ENCODE results near the gene SHROOM2. TPM values are rescaled to one million over a fixed set of nuclear protein-coding genes. Genes with fewer than 3 reads are reported as not detected.

The SHROOM2 gene
- total RNA-seq, 1 experiment from 2014 or later = 13.9 TPM

DNA sequence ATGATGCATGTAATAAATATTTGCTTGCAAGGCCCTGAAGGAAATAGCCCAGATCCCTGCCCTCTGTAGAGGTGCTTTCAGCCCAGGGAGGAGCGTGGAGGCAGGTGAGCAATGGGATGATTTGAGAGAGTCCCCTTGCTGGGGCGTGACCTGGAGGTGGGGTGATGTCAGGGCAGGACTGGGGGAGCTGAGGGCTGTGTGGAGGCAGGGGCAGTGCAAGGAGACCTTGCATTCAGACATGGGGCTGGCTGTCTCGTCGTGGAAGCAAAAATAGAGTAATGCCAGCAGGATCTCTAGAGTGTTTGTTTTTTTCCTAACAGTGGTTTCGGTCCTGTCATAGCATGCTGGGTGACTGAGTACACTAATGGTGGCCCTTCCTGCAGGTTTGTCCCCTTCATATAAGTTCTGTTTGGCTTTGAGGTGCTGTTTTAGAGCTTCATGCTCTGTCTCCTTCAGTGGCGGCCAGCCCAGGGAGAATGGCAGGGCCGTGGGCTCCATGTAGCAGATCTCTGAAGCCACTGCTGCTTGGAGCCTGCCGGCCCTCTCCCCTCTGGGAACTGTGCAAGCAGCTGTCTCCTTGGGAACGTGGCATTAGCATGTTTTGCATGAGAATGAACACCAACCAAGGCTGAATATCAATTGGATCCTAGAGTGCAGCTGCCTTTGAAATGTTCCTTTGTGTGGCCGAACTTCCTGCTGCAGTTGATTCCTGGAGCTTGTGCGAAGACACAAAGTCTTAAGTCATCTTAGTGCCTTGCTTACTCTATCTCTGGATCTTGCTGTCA lies 141.7 kb downstream of the SHROOM2 start:
- Mint-ChIP-seq H3K4me3 (peak overlapping the region; percentile 54 to 74), H3K4me1 (peaks cover 41 to 48% of the 10 kb centered on the region in 2 experiments), H3K9me3 (peaks cover 20 to 39% of the 10 kb centered on the region in 2 experiments), H3K27ac (peak overlapping the region; percentile 95 to 99 (median 97)), H3K27me3 (ENCODE audit: low read depth) (no peaks in the 10 kb centered on the region), H3K36me3 (ENCODE audit: insufficient read depth in 1 of 3, low read depth in 3 of 3) (peaks cover 12 to 21% (median 15%) of the 10 kb centered on the region in 3 experiments; a peak in 6 of 7 replicates)
- H2BK120ac ChIP-seq (ENCODE audit: low read depth, low read length, poor library complexity, severe bottlenecking) = no peak overlapping the region
- H3K23ac ChIP-seq (ENCODE audit: insufficient read length, low read depth, low read length) = no peak overlapping the region
- H3K4me2 ChIP-seq (ENCODE audit: insufficient read depth, insufficient read length, low read length) = peak overlapping the region; percentile 64
- H3K18ac ChIP-seq (ENCODE audit: insufficient read length, low read depth, low read length) = peak overlapping the region; percentile 85
- no peak overlapping the region for H4K5ac ChIP-seq (ENCODE audit: insufficient read length, low read depth, low read length)
- no peaks in the 10 kb centered on the region for H3K9me3 ChIP-seq (ENCODE audit: control insufficient read depth, low read depth, low read length)
- H2BK15ac ChIP-seq (ENCODE audit: low read depth, low read length) = no peak overlapping the region
- H3K23me2 ChIP-seq (ENCODE audit: insufficient read length, low read depth, low read length, poor library complexity, severe bottlenecking) = peaks cover 7% of the 10 kb centered on the region
- H4K91ac ChIP-seq (ENCODE audit: insufficient read length, low read depth, low read length) = no peak overlapping the region
- H3K14ac ChIP-seq (ENCODE audit: insufficient read depth, low read length) = peak overlapping the region; percentile 76
- H3K79me2 ChIP-seq (ENCODE audit: insufficient read depth, low read length) = no peaks in the 10 kb centered on the region; the same call in 1 of the 2 replicates
- H3T11ph ChIP-seq (ENCODE audit: low read length) = no peak overlapping the region
- H3K4ac ChIP-seq (ENCODE audit: low read depth, low read length) = no peak overlapping the region
- no peak overlapping the region for H3K56ac ChIP-seq (ENCODE audit: insufficient read length, low read depth, low read length)
- H2BK12ac ChIP-seq (ENCODE audit: insufficient read length, low read depth, low read length) = no peak overlapping the region
- H3K79me1 ChIP-seq (ENCODE audit: insufficient read depth, low read depth, low read length, poor library complexity, severe bottlenecking) = no peaks in the 10 kb centered on the region
- H2AFZ ChIP-seq (ENCODE audit: low read length) = no peak overlapping the region
- WGBS (ENCODE audit: extremely low coverage, insufficient read length, low lambda C conversion rate) = no CpG with 5 or more reads among the region's 11 CpGs
- no peaks in the 10 kb centered on the region for H4K20me1 ChIP-seq (ENCODE audit: control insufficient read depth, insufficient read depth, insufficient read length)
- TF ChIP-seq CTCF (conservative IDR thresholded peaks at IDR 0.05) = no peak
- DNase-seq = peak; percentile 85
- peak overlapping the region; percentile 45 for H3K9ac ChIP-seq (ENCODE audit: extremely low read depth, insufficient read length, low read length)
- H3K27me3 ChIP-seq (ENCODE audit: insufficient read depth, low read length) = no peaks in the 10 kb centered on the region
- peaks cover 12% of the 10 kb centered on the region; the same call in 1 of the 2 replicates for H3K4me1 ChIP-seq (ENCODE audit: insufficient read depth, low read length)
- H3K27ac ChIP-seq (ENCODE audit: insufficient read length, low read depth, low read length) = peak overlapping the region; percentile 70
- H2BK5ac ChIP-seq (ENCODE audit: insufficient read length, low read length) = no peak overlapping the region
- H2BK20ac ChIP-seq (ENCODE audit: low read depth, low read length, poor library complexity, severe bottlenecking) = no peak overlapping the region
- no peak overlapping the region for H4K8ac ChIP-seq (replicated peaks; ENCODE audit: insufficient read length, low read depth, low read length)
- H2AK5ac ChIP-seq (ENCODE audit: insufficient read length, low read length) = no peak overlapping the region
